Spleen (tissue), 7 donors: ENCODE data around the gene TLCD5.

Experiments
- CTCF ChIP-seq, 11 experiments: fragments of 200-600 bp in 7 of 11; fragments of 450-650 bp in 4 of 11; sonication (generic) in 4 of 11; IDR thresholded peaks in 8 of 11; conservative IDR thresholded peaks in 3 of 11; 1 replicate in 7 of 11; 2 replicates in 4 of 11; pipeline versions ENCODE4 v1.4.0 to v1.8.0; 2016 to 2021; ENCODE audit warnings: antibody characterized with exemption in 11 of 11, inconsistent platforms in 4 of 11, mild to moderate bottlenecking in 1 of 11
- POLR2A ChIP-seq, 3 donors: fragments of 450-650 bp; IDR thresholded peaks; one replicate each; pipeline ENCODE4 v1.5.1; 2017; ENCODE audit warnings: antibody characterized with exemption in 3 of 3, mild to moderate bottlenecking in 1 of 3
- POLR2AphosphoS5 ChIP-seq, 3 donors: sonication (generic); formaldehyde crosslinking; IDR thresholded peaks; one replicate each; pipeline ENCODE4 v1.5.1; 2017; ENCODE audit warnings: antibody characterized with exemption in 3 of 3
- donor health status: DM: no; HTN: no; CAD: no; lungs with moderate emphysema.
- donor health status: DM: no; HTN: no; CAD: no.
- donor health status: DM: no; HTN: no; CAD: no.

DNA sequence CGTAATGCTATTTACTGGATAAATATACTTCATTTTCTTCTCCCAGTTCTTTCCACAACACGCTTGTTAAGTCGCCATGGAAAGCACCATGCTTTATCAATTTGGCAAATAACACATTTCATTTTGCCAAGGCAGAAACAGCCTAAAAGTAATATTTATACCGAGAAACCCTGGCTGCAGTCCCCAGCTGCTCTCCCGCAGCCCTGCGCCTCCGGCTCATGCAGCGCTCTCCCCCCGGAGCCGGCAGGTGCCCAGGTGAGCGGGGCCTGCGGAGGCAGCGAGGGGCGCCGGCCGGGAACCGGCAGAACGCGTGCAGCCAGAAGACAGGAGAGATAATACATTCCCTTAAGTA lies 10.4 kb downstream of the TLCD5 start:
- TF ChIP-seq CTCF (IDR thresholded peaks at IDR 0.05 in 8 of 11, conservative IDR thresholded peaks at IDR 0.05 in 3 of 11) (no peak), POLR2A (IDR thresholded peaks at IDR 0.05) (no peak), POLR2AphosphoS5 (IDR thresholded peaks at IDR 0.05) (no peak)
